ENCODE data around the gene EPAS1.

- TF ChIP-seq, protein P1, sequence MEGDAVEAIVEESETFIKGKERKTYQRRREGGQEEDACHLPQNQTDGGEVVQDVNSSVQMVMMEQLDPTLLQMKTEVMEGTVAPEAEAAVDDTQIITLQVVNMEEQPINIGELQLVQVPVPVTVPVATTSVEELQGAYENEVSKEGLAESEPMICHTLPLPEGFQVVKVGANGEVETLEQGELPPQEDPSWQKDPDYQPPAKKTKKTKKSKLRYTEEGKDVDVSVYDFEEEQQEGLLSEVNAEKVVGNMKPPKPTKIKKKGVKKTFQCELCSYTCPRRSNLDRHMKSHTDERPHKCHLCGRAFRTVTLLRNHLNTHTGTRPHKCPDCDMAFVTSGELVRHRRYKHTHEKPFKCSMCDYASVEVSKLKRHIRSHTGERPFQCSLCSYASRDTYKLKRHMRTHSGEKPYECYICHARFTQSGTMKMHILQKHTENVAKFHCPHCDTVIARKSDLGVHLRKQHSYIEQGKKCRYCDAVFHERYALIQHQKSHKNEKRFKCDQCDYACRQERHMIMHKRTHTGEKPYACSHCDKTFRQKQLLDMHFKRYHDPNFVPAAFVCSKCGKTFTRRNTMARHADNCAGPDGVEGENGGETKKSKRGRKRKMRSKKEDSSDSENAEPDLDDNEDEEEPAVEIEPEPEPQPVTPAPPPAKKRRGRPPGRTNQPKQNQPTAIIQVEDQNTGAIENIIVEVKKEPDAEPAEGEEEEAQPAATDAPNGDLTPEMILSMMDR (IDR thresholded peaks at IDR 0.05): no peak
- no peak for TF ChIP-seq POLR2A (IDR thresholded peaks at IDR 0.05)
Measured at GRCh38 chr2:46264447-46264846, 32.8 kb upstream of the EPAS1 start.

All from thyroid gland (tissue), 4 donors.